A549 (cell line): ENCODE data around the gene USP4. TPM values are rescaled to one million over a fixed set of nuclear protein-coding genes. Genes with fewer than 3 reads are reported as not detected.

Experiments
- ATAC-seq, 2 experiments: fragments of 200-7000 bp in 1 of 2; fragments of >200 bp in 1 of 2; cut with Nextera tagmentation in 1 of 2; cut with Tn5 transposase in 1 of 2; 3 replicates each; pipeline versions ENCODE4 v1.8.0 to v1.9.1; 2018 to 2020; ENCODE audit warnings: mild to moderate bottlenecking in 1 of 2, moderate library complexity in 1 of 2
- CTCF ChIA-PET: fragments of 300-600 bp; sonication (Branson Sonifier 250); formaldehyde crosslinking; extraction: SDS; loops from one replicate; lab custom pipeline; 2021; ENCODE audit warnings: antibody characterized with exemption, inconsistent platforms; lab: Yijun Ruan, JAX
- POLR2A ChIA-PET: fragments of 350-600 bp; formaldehyde crosslinking; extraction: SDS; loops from one replicate; lab custom pipeline; 2021; ENCODE audit warnings: antibody characterized with exemption, inconsistent platforms; lab: Yijun Ruan, JAX
- DNase-seq, 2 experiments: peaks; one replicate each; pipeline versions ENCODE4 v3.0.0 to v3.0.0-alpha.2; 2011 to 2016; ENCODE audit warnings: low read depth in 1 of 2, low spot score in 1 of 2
- FAIRE-seq: peaks from 2 replicates; lab custom pipeline; 2011; peaks lifted over from hg19 to GRCh38; lab: Jason Lieb, UNC
- H3K27ac ChIP-seq, 2 experiments: fragments of >200 bp; sonication (Bioruptor Twin); formaldehyde crosslinking; 3 replicates each; pipeline ENCODE4 v1.5.1; 2016 to 2017
- H3K4me1 ChIP-seq: fragments of >200 bp; sonication (Bioruptor Twin); formaldehyde crosslinking; 3 replicates; pipeline ENCODE4 v1.6.1; 2016
- H3K4me2 ChIP-seq: fragments of >200 bp; sonication (Bioruptor Twin); formaldehyde crosslinking; 3 replicates; pipeline ENCODE4 v1.6.1; 2016
- H3K4me3 ChIP-seq: fragments of >200 bp; sonication (Bioruptor Twin); formaldehyde crosslinking; 3 replicates; pipeline ENCODE4 v1.5.1; 2016
- H3K9me3 ChIP-seq: fragments of >200 bp; sonication (Bioruptor Twin); formaldehyde crosslinking; 3 replicates; pipeline ENCODE4 v1.6.1; 2016
- CBX8 ChIP-seq: fragments of 200-600 bp; sonication (generic); IDR thresholded peaks from 2 replicates; pipeline ENCODE4 v1.6.1; 2016
- CEBPB ChIP-seq, 2 experiments: fragments of >200 bp in 1 of 2; sonication (Bioruptor Twin) in 1 of 2; formaldehyde crosslinking in 1 of 2; IDR thresholded peaks; 2 replicates each; pipeline ENCODE4 v1.6.1; 2012 to 2016
- CHD2 ChIP-seq: fragments of 150-350 bp; IDR thresholded peaks from 2 replicates; pipeline ENCODE4 v1.6.1; 2014; ENCODE audit warnings: low read length; ENCODE audit not compliant: partially characterized antibody
- CHD4 ChIP-seq: fragments of 200-600 bp; sonication (generic); IDR thresholded peaks from 2 replicates; pipeline ENCODE4 v1.6.1; 2016; ENCODE audit warnings: antibody characterized with exemption, mild to moderate bottlenecking, borderline replicate concordance
- EHF ChIP-seq: fragments of 250-450 bp; sonication (Bioruptor Pico); IDR thresholded peaks from 2 replicates; pipeline ENCODE4 v1.5.0; 2020; ENCODE audit warnings: mild to moderate bottlenecking
- EP300 ChIP-seq, 2 experiments: fragments of >200 bp; sonication (Bioruptor Twin); formaldehyde crosslinking; IDR thresholded peaks; 2 replicates in 1 of 2; 3 replicates in 1 of 2; pipeline ENCODE4 v1.6.1; 2016 to 2017
- ESRRA ChIP-seq: fragments of 150-350 bp; IDR thresholded peaks from 2 replicates; pipeline ENCODE4 v1.6.1; 2014; ENCODE audit warnings: mild to moderate bottlenecking, low read length, borderline replicate concordance
- FOSB ChIP-seq: fragments of 250-450 bp; sonication (Bioruptor Pico); IDR thresholded peaks from 2 replicates; pipeline ENCODE4 v1.5.0; 2020; ENCODE audit warnings: mild to moderate bottlenecking, moderate library complexity
- HEYL ChIP-seq: fragments of 250-450 bp; sonication (Bioruptor Pico); IDR thresholded peaks from 2 replicates; pipeline ENCODE4 v1.8.0; 2021; ENCODE audit warnings: mild to moderate bottlenecking, moderate library complexity
- HOXA7 ChIP-seq: fragments of 250-450 bp; sonication (Bioruptor Pico); IDR thresholded peaks from 2 replicates; pipeline ENCODE4 v1.5.0; 2020; ENCODE audit warnings: mild to moderate bottlenecking, moderate library complexity
- JUNB ChIP-seq: fragments of >200 bp; sonication (Bioruptor Twin); formaldehyde crosslinking; IDR thresholded peaks from 2 replicates; pipeline ENCODE4 v1.6.1; 2016
- MYC ChIP-seq: IDR thresholded peaks from 2 replicates; pipeline ENCODE4 v1.6.1; 2012; ENCODE audit warnings: mild to moderate bottlenecking, inconsistent platforms, low read length, improper control_type of control experiment, borderline replicate concordance
- NFE2L2 ChIP-seq: fragments of 150-350 bp; conservative IDR thresholded peaks from 2 replicates; pipeline ENCODE4 v1.6.1; 2014; ENCODE audit warnings: low read length
- NPAS2 ChIP-seq: fragments of 250-450 bp; sonication (Bioruptor Pico); IDR thresholded peaks from 2 replicates; pipeline ENCODE4 v1.8.0; 2022; ENCODE audit warnings: mild to moderate bottlenecking, moderate library complexity, borderline replicate concordance
- PHF8 ChIP-seq: fragments of 200-600 bp; sonication (generic); IDR thresholded peaks from 2 replicates; pipeline ENCODE4 v1.6.1; 2016; ENCODE audit warnings: low read depth, mild to moderate bottlenecking, antibody characterized with exemption, moderate library complexity, borderline replicate concordance
- POLR2A ChIP-seq: IDR thresholded peaks from 2 replicates; pipeline ENCODE4 v1.6.1; 2012; ENCODE audit warnings: mild to moderate bottlenecking, low read length
- RAD21 ChIP-seq, 2 experiments: fragments of >200 bp in 1 of 2; sonication (Bioruptor Twin) in 1 of 2; formaldehyde crosslinking in 1 of 2; IDR thresholded peaks in 1 of 2; conservative IDR thresholded peaks in 1 of 2; 2 replicates in 1 of 2; 3 replicates in 1 of 2; pipeline ENCODE4 v1.6.1; 2012 to 2018; ENCODE audit warnings: inconsistent platforms in 1 of 2
- SMC3 ChIP-seq: fragments of >200 bp; sonication (Bioruptor Twin); formaldehyde crosslinking; IDR thresholded peaks from 3 replicates; pipeline ENCODE4 v1.6.1; 2018; ENCODE audit warnings: inconsistent platforms
- SREBF2 ChIP-seq: fragments of 450-650 bp; IDR thresholded peaks from 2 replicates; pipeline ENCODE4 v1.6.1; 2014; ENCODE audit warnings: mild to moderate bottlenecking, moderate library complexity
- TFCP2L1 ChIP-seq: fragments of 250-450 bp; sonication (Bioruptor Pico); IDR thresholded peaks from 2 replicates; pipeline ENCODE4 v1.5.0; 2021; ENCODE audit warnings: mild to moderate bottlenecking
- TP53 ChIP-seq: fragments of 250-450 bp; sonication (Bioruptor Pico); IDR thresholded peaks from 2 replicates; pipeline ENCODE4 v1.5.0; 2021; ENCODE audit warnings: mild to moderate bottlenecking, moderate library complexity
- ZC3H11A ChIP-seq: fragments of 450-650 bp; IDR thresholded peaks from 2 replicates; pipeline ENCODE4 v1.6.1; 2014; ENCODE audit warnings: antibody characterized with exemption, mild to moderate bottlenecking
- WGBS: methylation state at CpG from one replicate; pipeline ENCODE4 v1.1.6; 2017; ENCODE audit errors: missing lambda C conversion rate; 5-methylcytosine and 5-hydroxymethylcytosine counted together
- polyA plus RNA-seq, 4 experiments: library from polyadenylated mRNA; depleted of rRNA in 3 of 4; stranded (reverse); fragments of >200 nt; fragmentation: RNase III in 1 of 4; extraction: RNeasy Plus Mini Kit Qiagen cat#74134 plus additional on column Dnase treatment in 1 of 4; gene quantifications; 2 replicates in 3 of 4; 3 replicates in 1 of 4; pipeline ENCODE4 v1.2.3, GENCODE V29; 2011 to 2017
- TF ChIP-seq, protein P1 (sequence below): IDR thresholded peaks from 2 replicates; pipeline ENCODE4 v1.6.1; 2012
- TF ChIP-seq, protein P2 (sequence below): fragments of 450-650 bp; IDR thresholded peaks from 2 replicates; pipeline ENCODE4 v1.6.1; 2014; ENCODE audit warnings: antibody characterized with exemption
- TF ChIP-seq, protein P3 (sequence below): fragments of >200 bp; sonication (Bioruptor Twin); formaldehyde crosslinking; IDR thresholded peaks from 2 replicates; pipeline ENCODE4 v1.6.1; 2016
- TF ChIP-seq, protein P4 (sequence below): fragments of 150-350 bp; IDR thresholded peaks from 2 replicates; pipeline ENCODE4 v1.6.1; 2014; ENCODE audit warnings: low read depth, mild to moderate bottlenecking, low read length
- TF ChIP-seq, protein P5 (sequence below): fragments of 200-600 bp; sonication (generic); IDR thresholded peaks from 2 replicates; pipeline ENCODE4 v1.6.1; 2016; ENCODE audit warnings: antibody characterized with exemption, mild to moderate bottlenecking, moderate library complexity

Gene USP4
- polyA plus RNA-seq, 2 of the 4 experiments (the other 2 are of a cell fraction): 12.9 to 23.7 TPM

DNA sequence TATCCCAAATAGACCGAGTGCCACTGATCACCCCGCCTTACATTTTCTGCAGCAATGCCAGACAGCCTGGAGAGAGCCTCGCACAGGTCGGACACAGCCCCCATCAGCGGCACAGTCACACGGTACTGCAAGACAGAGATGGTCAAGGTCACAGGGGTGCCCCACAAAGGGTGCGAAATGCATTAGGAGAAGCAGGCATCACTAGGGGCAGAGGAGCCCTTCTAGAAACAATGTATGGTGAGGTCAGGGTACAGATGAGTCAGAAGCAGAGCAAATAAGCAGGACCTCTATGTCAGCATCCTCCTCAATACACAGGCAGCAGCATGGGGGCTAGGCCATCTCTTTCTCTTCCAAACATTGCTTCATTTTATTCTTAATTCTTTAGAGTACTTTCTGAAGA lies 41.3 kb downstream of the USP4 start:
- ATAC-seq (peak; percentile 74 to 80), DNase-seq (peak in 1 of 2 experiments; percentile 12), FAIRE-seq (no peak)
- 78% methylated on average over 7 of the region's 7 CpGs for WGBS
- Histone ChIP-seq H3K4me2 (0 out of 3 replicates have a peak overlapping the region, but pooled peaks have one; percentile 1), H3K4me1 (peaks cover 14% of the 10 kb centered on the region; the same call in 2 of the 3 replicates), H3K4me3 (no peak overlapping the region), H3K9me3 (no peaks in the 10 kb centered on the region), H3K27ac (no peak overlapping the region)
- no peak for TF ChIP-seq TFCP2L1 (CRISPR knock-in tag)
- TF ChIP-seq HOXA7 (CRISPR knock-in tag): no peak
- no peak for TF ChIP-seq EHF (CRISPR knock-in tag)
- TF ChIP-seq PHF8: no peak
- TF ChIP-seq SREBF2: no peak
- TF ChIP-seq, protein P1, sequence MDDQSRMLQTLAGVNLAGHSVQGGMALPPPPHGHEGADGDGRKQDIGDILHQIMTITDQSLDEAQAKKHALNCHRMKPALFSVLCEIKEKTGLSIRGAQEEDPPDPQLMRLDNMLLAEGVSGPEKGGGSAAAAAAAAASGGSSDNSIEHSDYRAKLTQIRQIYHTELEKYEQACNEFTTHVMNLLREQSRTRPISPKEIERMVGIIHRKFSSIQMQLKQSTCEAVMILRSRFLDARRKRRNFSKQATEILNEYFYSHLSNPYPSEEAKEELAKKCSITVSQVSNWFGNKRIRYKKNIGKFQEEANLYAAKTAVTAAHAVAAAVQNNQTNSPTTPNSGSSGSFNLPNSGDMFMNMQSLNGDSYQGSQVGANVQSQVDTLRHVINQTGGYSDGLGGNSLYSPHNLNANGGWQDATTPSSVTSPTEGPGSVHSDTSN: no peak
- no peak for TF ChIP-seq NPAS2 (CRISPR knock-in tag)
- TF ChIP-seq FOSB (CRISPR knock-in tag): no peak
- TF ChIP-seq TP53 (CRISPR knock-in tag): no peak
- TF ChIP-seq, protein P2, sequence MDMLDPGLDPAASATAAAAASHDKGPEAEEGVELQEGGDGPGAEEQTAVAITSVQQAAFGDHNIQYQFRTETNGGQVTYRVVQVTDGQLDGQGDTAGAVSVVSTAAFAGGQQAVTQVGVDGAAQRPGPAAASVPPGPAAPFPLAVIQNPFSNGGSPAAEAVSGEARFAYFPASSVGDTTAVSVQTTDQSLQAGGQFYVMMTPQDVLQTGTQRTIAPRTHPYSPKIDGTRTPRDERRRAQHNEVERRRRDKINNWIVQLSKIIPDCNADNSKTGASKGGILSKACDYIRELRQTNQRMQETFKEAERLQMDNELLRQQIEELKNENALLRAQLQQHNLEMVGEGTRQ: no peak
- TF ChIP-seq EP300 (IDR thresholded peaks at IDR 0.05): no peak
- no peak for TF ChIP-seq CHD4
- TF ChIP-seq MYC: no peak
- TF ChIP-seq CBX8: no peak
- ChIA-PET CTCF (no interaction called here), POLR2A (no interaction called here)

DNA sequence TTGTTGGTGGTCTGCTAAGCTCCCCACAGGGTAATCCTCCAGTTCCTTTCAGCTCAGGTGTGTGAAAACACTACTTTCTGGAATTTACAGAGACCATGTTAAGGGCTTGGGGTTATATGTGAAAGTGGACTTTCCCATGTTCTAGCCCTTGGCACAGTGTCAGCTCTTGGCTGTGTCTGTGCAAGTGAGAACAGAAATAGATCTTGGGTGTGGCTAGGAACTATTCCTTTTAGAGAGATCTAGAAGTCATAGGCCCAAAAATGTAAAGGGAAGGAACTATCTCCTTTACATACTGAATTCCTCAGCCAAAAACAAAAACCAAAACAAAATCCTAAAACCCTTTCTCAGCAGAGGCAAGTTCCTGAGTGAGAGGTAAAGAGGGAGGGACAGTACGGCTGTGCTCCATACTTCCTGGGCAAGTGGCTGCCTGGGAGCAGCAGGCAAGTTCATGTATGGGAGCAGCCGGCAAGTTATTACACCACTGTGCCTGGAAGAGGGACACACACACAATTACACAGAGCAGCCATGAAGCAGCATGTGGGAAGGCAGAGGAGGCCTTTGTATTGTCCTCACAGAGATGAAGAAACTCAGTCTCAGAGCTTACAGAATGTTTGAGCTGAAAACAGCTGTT lies 43.0 kb downstream of the USP4 start:
- TF ChIP-seq, protein P3, sequence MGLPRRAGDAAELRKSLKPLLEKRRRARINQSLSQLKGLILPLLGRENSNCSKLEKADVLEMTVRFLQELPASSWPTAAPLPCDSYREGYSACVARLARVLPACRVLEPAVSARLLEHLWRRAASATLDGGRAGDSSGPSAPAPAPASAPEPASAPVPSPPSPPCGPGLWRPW: no peak
- TF ChIP-seq, protein P4, sequence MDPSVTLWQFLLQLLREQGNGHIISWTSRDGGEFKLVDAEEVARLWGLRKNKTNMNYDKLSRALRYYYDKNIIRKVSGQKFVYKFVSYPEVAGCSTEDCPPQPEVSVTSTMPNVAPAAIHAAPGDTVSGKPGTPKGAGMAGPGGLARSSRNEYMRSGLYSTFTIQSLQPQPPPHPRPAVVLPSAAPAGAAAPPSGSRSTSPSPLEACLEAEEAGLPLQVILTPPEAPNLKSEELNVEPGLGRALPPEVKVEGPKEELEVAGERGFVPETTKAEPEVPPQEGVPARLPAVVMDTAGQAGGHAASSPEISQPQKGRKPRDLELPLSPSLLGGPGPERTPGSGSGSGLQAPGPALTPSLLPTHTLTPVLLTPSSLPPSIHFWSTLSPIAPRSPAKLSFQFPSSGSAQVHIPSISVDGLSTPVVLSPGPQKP: no peak
- TF ChIP-seq, all 56 proteins: peak for 0

DNA sequence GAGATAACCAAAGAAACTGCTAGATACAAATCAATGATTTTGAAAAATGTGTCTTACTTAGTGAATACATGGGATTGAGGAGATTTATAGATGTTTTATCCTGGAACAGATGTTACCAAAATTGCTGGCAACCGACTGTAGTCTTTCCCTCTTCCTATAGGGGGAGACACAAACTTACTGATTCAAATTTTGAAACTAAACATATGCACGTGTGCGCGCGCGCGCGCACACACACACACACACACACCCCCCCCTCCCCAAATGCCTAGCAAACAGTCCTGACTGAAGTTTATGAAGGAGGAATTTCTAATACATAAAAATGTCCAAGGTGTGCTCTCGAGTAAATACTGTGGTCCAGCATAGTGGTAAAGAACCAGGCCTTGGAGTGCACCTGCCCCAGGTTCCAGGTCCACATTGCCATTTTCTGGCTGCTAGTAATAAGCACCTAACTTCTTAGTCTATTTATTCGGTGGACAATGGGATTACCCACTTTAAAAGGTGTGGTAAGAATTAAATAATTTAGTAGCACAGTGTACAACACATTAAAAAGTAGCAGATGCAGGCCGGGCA lies 44.3 kb downstream of the USP4 start:
- no peak for ATAC-seq
- Histone ChIP-seq H3K9me3 (no peaks in the 10 kb centered on the region), H3K4me3 (no peak overlapping the region), H3K27ac (no peak overlapping the region), H3K4me2 (no peak overlapping the region), H3K4me1 (peaks cover 14% of the 10 kb centered on the region; the same call in 2 of the 3 replicates)
- FAIRE-seq: no peak
- POLR2A ChIA-PET: no interaction called here
- 76% methylated on average over 11 of the region's 11 CpGs for WGBS
- CTCF ChIA-PET: interaction anchor here (1.0 kb wide), 1 partner anchor 45 kb away, joined by 3 read pairs; the partner anchor contains the start of gene USP4
- DNase-seq: peak; percentile 13 to 51
- no peak for TF ChIP-seq CHD4
- TF ChIP-seq ESRRA: no peak
- TF ChIP-seq, protein P5, sequence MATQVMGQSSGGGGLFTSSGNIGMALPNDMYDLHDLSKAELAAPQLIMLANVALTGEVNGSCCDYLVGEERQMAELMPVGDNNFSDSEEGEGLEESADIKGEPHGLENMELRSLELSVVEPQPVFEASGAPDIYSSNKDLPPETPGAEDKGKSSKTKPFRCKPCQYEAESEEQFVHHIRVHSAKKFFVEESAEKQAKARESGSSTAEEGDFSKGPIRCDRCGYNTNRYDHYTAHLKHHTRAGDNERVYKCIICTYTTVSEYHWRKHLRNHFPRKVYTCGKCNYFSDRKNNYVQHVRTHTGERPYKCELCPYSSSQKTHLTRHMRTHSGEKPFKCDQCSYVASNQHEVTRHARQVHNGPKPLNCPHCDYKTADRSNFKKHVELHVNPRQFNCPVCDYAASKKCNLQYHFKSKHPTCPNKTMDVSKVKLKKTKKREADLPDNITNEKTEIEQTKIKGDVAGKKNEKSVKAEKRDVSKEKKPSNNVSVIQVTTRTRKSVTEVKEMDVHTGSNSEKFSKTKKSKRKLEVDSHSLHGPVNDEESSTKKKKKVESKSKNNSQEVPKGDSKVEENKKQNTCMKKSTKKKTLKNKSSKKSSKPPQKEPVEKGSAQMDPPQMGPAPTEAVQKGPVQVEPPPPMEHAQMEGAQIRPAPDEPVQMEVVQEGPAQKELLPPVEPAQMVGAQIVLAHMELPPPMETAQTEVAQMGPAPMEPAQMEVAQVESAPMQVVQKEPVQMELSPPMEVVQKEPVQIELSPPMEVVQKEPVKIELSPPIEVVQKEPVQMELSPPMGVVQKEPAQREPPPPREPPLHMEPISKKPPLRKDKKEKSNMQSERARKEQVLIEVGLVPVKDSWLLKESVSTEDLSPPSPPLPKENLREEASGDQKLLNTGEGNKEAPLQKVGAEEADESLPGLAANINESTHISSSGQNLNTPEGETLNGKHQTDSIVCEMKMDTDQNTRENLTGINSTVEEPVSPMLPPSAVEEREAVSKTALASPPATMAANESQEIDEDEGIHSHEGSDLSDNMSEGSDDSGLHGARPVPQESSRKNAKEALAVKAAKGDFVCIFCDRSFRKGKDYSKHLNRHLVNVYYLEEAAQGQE: no peak
- TF ChIP-seq SMC3: peak; percentile 30; the same call in 2 of the 3 replicates
- no peak for TF ChIP-seq HEYL (CRISPR knock-in tag)
- TF ChIP-seq TFCP2L1 (CRISPR knock-in tag): no peak
- TF ChIP-seq ZC3H11A: no peak
- TF ChIP-seq NFE2L2: no peak
- TF ChIP-seq POLR2A: no peak
- peak; percentile 43 to 55; a peak in 4 of 5 replicates for TF ChIP-seq RAD21 (conservative IDR thresholded peaks at IDR 0.05 in 1 of 2, IDR thresholded peaks at IDR 0.05 in 1 of 2)
- no peak for TF ChIP-seq JUNB
- TF ChIP-seq CEBPB (IDR thresholded peaks at IDR 0.05): no peak
- TF ChIP-seq CHD2: no peak

More for the DNA sequence above, 43.0 kb downstream of the USP4 start:
- peaks cover 14% of the 10 kb centered on the region; the same call in 2 of the 3 replicates for H3K4me1 ChIP-seq
- H3K4me3 ChIP-seq: no peak overlapping the region
- CTCF ChIA-PET: interaction anchor here (0.6 to 1.3 kb wide), 7 partner anchors 25 to 315 kb away, joined by 3 to 4 read pairs (median 3); partner anchors contain the start of genes KLHDC8B and USP4
- FAIRE-seq: no peak
- POLR2A ChIA-PET: no interaction called here
- no peak overlapping the region for H3K4me2 ChIP-seq
- no peaks in the 10 kb centered on the region for H3K9me3 ChIP-seq
- no peak for DNase-seq
- H3K27ac ChIP-seq: no peak overlapping the region
- no peak for ATAC-seq
- 80% methylated on average over 2 of the region's 2 CpGs for WGBS
